Astrocyte of the cerebellum (primary cell): ENCODE results near the gene CS.
"Not testable (repeated sequence)": the region's sequence is repeated elsewhere in the genome, so short reads cannot be mapped to it uniquely, and the experiment has no call there.

Experiments used
- DNase-seq: peaks from one replicate; pipeline ENCODE4 v3.0.0-alpha.2; 2011; ENCODE audit warnings: low read depth
- H3K4me3 ChIP-seq: 2 replicates; pipeline ENCODE4 v1.5.1; 2011; ENCODE audit warnings: mild to moderate bottlenecking, low read depth, low read length, moderate library complexity
- in situ Hi-C: cut with HindIII; loops from 2 replicates; pipeline ENCODE4 v1.10.0; 2017; ENCODE audit warnings: low sequenced_read_pairs
- TF ChIP-seq, protein P1 (sequence below): IDR thresholded peaks from 2 replicates; pipeline ENCODE4 v1.5.1; 2012; ENCODE audit warnings: low read length, low read depth, moderate library complexity, mild to moderate bottlenecking; ENCODE audit errors: missing control alignments

CS gene

DNA sequence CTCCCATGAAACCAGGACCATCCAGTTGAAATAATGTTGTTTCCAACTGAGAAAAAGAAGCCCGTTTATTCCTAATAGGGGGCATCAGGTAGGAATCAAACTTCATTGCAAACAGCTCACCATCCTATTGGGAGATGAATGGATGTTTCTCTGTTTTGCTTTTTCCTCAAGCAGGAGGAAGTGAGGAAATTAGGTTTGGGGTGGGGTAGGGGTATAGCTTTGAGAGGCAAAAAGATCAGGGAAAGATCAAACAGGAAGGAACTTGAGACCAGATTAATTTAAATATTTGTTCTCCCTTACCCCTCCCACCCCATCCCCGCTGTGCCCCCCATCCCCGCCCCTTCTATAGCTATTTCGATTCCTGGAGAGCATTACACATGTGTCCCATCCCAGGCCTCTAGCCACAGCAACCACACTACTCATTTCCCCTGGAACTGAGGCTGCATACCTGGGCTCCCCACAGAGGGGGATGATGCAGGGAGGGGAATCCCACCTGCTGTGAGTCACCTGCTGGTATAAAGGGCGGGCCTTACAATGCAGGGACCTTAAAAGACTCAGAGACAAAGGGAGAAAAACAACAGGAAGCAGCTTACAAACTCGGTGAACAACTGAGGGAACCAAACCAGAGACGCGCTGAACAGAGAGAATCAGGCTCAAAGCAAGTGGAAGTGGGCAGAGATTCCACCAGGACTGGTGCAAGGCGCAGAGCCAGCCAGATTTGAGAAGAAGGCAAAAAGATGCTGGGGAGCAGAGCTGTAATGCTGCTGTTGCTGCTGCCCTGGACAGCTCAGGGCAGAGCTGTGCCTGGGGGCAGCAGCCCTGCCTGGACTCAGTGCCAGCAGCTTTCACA, 38.4 kb upstream of the CS start, which contains the start of gene IL23A:
Gene IL23A, plus strand, starts transcription at position 577 of the 850 bp plus-strand sequence. Its CDS starts 161 bp downstream, at position 738.
- DNase-seq, result peak; percentile 18
- in situ Hi-C loops, result no loop called here
- H3K4me3 ChIP-seq, result no peak within 1 kb of the TSS
- TF ChIP-seq, protein P1, sequence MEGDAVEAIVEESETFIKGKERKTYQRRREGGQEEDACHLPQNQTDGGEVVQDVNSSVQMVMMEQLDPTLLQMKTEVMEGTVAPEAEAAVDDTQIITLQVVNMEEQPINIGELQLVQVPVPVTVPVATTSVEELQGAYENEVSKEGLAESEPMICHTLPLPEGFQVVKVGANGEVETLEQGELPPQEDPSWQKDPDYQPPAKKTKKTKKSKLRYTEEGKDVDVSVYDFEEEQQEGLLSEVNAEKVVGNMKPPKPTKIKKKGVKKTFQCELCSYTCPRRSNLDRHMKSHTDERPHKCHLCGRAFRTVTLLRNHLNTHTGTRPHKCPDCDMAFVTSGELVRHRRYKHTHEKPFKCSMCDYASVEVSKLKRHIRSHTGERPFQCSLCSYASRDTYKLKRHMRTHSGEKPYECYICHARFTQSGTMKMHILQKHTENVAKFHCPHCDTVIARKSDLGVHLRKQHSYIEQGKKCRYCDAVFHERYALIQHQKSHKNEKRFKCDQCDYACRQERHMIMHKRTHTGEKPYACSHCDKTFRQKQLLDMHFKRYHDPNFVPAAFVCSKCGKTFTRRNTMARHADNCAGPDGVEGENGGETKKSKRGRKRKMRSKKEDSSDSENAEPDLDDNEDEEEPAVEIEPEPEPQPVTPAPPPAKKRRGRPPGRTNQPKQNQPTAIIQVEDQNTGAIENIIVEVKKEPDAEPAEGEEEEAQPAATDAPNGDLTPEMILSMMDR, result no peak

DNA sequence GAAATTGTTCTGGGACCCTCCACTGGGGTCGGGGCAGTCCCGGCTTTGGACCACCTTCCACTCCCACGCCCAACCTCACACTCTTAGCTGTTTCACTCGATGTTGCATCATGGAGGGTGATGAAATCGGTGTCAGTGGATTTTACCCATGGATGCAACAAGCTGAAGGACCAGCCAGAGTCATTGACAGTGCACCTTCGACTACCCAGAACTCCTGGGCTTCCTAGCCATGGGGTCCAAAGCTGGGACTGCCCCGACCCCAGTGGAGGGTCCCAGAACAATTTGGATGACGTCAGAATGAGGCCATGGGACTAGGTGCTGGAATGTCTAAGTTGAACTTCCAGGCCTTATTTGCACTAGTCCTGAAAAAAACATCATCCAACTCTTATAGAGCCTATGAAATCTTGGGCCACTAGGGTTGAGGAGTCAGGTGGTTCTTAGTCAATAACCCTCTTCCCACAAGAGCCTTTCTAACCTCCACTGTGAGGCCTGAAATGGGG, 37.7 kb upstream of the CS start:
- TF ChIP-seq, protein P1, result no peak
- no peak for DNase-seq
- H3K4me3 ChIP-seq, result no peak overlapping the region
- in situ Hi-C loops, result no loop called here

DNA sequence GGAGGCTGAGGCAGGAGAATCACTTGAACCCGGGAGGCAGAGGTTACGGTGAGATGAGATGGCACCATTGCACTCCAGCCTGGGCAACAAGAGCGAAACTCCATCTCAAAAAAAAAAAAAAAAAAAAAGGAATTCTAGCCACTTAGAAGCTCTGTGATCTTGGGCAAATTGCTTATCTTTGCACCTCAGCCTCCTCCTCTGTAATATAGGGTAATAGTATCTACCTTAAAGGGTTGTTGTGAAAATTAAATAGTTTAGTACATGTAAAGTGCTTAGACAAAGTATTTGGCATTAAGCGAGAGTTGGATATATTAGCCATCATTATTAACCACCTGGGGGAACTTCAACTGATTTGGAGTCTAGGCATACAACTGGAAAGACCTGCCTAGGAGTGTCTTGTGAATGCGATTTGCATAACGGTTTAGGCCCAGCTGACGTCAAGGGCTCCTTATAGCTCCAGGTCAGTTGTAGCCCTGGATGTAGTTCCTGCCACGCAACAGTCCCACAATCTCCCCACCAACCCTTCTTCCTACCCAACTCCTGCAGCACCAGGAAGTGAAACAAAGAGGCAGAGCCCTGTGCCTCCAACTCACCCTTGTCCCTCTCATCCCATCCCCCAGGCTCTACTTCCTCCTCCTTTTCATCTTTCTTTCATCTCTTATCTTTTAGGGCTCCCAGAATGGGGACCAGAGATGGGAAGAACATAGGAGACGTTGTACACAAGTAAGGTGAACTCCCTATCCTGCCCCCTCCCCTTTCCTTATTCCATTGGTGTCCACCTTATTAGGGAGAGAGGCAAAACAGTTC, 36.4 kb upstream of the CS start:
- TF ChIP-seq, protein P1, result no peak
- DNase-seq, result no peak
- no peak overlapping the region for H3K4me3 ChIP-seq
- in situ Hi-C loops, result no loop called here

DNA sequence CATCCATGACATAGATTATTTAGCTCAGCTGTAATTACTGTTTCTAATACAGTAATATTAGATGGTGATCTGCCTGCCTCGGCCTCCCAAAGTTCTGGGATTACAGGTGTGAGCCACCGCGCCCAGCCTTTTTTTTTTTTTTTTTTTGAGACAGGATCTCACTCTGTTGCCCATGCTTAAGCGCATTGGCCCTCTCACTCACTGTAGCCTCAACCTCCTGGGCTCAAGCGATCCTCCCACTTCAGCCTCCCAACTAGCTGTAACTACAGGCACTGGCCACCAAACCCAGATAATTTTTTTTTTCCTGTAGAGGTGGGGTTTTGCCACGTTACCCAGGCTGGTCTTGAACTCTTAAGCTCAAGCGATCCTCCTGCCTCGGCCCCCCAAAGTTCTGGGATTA, 35.4 kb upstream of the CS start:
- DNase-seq, in situ Hi-C loops, H3K4me3 ChIP-seq: not testable (repeated sequence)

DNA sequence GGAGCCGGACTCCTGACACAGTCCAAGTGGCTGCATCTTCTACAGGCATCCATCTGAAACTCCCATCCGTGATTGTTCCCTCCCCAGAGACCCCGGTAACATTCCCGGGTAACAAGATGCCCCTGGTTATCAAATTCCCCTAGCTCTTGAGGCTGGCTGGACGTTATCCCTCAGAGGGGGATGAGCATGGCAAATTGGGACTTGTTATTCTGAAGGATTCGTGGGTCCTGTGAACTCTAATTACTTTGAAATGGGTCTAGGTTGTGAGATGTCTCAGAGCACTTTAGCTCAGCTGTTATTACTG, 34.3 kb upstream of the CS start:
- peak overlapping the region; percentile 50 for H3K4me3 ChIP-seq
- TF ChIP-seq, protein P1, result no peak
- in situ Hi-C loops, result no loop called here
- no peak for DNase-seq

DNA sequence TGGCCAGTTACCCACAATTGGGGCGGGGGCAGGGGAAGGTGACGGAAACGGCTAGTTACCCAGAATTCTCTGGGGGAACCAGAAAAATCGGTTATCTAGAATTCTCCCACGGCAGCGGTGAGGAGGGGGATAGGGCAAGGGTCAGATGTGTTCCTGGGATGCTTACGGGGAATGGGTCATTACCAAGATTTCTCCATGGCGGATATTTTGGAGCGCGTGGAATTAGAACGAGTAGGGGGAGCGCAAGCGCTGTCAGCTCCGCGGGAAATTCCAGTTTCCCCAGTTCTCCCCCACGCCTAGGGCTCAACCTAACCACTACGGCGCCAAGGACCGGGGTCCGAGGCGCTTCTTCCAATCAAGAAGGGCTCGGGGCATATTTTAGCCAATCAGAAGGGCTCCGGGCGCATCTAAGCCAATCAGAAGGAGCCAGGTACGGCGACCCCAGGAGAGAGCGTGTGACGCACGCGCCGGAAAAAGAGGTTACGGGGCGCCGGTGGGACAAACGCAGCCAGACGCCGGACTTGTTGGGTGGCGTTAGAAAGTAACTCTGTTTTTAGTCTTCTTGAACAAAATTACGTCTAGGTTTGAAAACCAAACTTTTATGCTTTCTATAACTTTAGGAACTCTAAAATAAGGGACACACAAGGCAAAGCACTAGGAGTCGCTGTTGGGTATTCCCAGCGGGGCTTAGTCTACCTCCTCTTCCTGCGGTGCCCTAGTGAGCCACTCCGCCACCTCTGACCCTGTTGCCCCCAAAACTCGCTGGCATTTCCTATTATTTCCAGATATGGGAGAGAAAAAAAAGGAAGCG, 33.8 kb upstream of the CS start, which contains the start of gene PAN2:
Gene PAN2, minus strand, starts transcription at position 322 of the 811 bp plus-strand sequence. CDS start 906 bp downstream, outside the sequence.
- in situ Hi-C loops, result no loop called here
- peak within 1 kb of the TSS; percentile 50 for H3K4me3 ChIP-seq
- peak; percentile 96 for DNase-seq
- TF ChIP-seq, protein P1, result peak; percentile 75
